Renal cortex interstitium (tissue), 11 donors: ENCODE data around the gene PRLR. TPM values are rescaled to one million over a fixed set of nuclear protein-coding genes. Genes with fewer than 3 reads are reported as not detected.
A peak's percentile ranks its signal among the peaks of the same experiment; 100 is the strongest.
"Not testable (repeated sequence)": the region's sequence is repeated elsewhere in the genome, so short reads cannot be mapped to it uniquely, and the experiment has no call there.

Experiments used
- DNase-seq, 11 donors: peaks; one replicate each; pipeline ENCODE4 v3.0.0-alpha.2; 2013; ENCODE audit warnings: low read depth in 9 of 11, low spot score in 4 of 11; ENCODE audit errors: extremely low read depth in 1 of 11
- polyA plus RNA-seq, 3 donors: library from polyadenylated mRNA; unstranded; fragments of 120-200 nt; gene quantifications; one replicate each; pipeline ENCODE4 v1.2.1, GENCODE V29; 2013; ENCODE audit not compliant: insufficient read length in 3 of 3

PRLR gene
- polyA plus RNA-seq, 3 donors: 33.0 to 49.8 (median 47.5) TPM

DNA sequence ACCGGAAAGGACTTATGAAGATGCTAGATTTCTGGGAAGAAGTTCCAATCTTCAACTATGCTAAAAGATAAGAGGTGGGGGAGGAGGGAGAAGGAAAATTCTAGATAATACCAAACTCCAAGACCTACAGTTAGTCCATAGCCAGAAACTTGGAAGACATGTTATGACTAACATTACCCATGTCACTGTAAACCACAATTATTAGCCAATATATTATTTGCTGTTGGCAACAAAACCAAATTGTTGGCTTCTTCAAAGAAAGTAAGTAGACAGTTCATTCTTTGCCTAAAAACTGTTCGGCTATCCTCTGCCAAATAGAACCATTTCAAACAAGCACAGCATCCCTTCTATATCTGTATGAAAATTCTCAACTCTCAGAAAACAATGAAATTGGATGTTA is 25.1 kb downstream of the PRLR start:
- no peak for DNase-seq

DNA sequence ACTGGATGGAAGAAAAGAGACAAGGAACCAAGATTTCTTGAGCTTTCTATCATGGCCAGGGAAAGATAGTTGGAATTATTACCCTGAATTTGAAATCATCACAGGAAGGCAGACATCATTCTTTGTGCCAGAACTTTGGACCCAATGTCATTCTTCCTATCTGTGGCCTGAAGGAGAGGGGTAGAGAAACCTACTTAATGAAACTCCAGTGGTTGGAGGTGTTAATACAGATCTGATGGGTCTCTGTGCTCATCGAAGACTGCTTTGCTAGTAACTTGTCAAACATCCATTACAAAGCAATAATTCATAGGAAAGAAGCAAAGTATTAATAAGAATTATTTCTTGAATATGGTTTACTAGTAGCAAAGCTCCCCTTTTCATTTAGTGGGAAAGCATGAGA is 26.9 kb downstream of the PRLR start:
- DNase-seq: no peak

DNA sequence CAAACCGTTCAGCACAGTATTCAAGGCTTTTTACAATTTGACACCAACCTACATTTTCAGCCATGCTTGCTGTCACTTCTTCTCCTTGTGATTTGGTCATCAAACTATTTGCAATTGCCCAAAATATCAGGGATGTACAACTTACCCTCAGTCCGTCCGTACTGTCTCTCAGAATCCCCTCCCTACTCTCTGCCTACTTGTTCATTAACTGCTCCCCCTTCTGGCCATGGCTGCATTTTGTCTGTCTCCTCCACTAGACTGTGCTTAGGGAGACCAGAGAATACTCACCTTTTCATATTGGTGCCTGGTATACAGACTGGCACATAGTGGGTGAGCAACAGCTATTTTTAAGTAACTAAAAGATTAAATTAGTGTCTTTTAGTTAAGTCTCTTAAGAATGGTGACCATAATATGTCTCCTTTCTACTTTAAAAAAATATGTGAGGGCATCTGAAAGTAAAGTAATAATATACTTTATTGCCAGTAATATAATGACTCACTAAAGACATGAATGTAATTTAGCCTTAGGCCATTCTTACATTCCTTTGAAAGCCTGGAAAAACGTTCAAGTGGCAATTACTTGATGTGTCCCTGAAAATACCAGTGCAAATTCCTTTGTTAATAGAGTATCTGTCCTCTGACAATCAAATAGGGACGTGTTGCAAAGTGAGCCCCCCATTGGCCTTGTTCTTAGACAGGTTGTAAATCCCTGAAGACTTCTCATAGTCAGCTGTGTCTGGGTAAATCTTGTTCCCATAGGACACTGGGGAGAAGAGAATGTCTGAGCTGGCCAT is 27.8 kb downstream of the PRLR start:
- DNase-seq: peak in 1 of 11 donors; percentile 11

DNA sequence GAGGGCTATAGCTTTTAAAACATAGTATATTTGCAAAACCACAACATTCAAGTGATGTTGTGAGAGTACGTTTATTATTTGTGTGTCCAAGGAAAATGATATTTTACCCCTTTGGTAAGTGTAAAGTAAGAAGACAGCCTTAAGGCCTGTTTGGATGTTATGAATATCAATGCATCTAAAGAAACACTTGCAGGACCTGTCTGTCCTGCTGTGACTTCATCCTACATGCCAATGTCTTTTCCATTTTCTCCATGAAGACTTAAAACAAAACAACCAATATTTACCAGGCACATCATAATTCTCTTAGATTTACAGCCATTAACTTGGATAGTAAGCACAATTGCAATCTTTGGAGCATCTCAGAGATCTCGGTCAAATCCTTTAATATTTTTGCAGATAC is 29.0 kb downstream of the PRLR start:
- DNase-seq: no peak

DNA sequence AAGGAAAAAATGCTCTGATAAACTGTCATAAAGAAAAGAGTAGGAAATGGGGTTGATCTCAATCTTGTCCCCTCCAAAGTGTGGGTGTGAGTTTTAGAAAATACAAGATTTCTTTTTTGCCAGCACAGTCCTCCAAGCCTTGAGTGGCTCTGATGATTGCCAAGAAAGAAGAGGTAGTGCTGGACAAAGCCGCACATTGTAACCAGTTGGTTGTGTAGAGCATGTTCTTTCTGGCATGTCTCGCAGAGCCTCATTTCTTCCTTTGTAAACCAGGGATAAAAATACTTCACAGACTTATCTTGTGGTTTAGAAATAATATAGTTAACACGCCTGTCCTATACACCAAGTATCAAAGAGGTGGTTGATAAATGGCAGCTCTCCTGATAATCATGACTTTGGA is 30.4 kb downstream of the PRLR start:
- DNase-seq: no peak

DNA sequence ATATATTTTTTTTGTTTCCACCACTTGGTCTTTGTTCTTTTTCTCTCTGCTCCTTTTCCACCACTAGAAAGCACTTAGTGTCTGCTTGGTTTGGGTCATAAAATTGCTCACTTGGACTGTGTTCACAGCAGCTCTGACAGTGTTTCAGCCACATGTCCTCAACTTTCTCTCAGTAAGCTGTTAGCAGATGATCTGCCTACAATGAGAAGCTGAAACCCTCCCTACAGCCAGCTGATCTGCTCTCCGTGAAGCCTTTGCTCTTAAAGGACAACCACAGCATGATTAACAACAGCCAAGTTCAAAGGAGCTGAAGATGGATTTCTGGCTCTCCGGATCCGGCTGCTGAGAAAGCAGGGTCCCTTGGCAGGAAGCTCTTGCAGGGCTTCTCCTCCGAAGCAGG is 31.6 kb downstream of the PRLR start:
- DNase-seq: peak; percentile 47 to 87 (median 67)

DNA sequence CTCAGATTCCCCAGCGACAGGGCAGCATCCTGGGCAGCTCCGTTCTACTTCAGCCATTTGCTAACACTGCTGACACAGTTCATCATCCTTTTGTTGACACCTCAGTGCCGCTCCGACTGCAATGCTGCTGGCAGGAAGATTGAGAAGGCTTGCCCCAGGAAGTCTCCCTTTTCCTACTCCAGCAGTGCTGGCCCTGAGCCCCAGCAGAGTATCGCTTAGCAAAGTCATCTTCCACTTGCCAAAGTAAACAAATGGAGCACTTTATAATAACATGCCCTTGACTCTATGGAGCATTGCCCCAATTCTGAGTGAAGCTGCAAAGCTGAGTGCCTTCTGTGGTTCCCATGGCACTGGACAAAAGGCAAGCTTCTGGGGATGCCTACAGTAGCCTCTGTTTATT is 32.2 kb downstream of the PRLR start:
- peak in 8 of 11 donors; percentile 25 to 45 (median 30) for DNase-seq

DNA sequence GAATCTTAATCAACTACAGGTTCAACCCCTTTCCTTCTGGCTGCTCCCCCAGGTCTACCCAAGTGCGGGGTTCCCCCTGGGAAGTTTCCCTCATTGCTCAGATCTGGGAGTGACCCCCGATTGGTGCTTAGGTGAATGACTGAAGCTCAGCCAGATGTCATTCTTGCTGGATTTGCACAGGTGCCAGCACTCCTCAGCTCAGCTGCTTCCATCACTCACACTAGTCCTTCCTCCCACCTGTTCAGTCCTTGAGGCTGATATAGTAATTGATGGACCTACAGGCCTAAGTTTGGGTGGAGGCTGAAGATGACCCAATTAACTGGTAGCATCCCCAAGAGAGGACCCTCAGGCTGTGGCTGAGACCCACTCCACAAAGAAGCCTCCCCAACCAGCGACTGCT is 32.9 kb downstream of the PRLR start:
- DNase-seq: no peak

DNA sequence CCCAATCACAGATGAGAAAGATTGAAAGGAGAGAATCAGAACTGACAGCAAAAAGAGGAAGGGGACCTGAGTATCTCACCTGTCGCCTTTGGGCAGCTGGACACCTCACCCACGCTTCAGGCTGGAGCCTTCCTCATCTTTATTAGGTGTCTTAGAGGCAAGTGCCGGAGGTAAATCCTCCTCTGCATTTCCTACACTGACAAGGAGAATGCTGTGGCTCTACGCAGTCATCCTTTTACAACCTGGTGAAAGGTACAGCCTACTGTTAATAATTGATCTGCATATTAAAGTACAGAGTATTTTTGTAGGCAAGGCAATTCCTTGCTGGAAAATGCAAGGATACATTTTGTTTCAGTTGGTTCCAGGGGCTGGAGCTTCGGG is 34.8 kb downstream of the PRLR start:
- DNase-seq: no peak

DNA sequence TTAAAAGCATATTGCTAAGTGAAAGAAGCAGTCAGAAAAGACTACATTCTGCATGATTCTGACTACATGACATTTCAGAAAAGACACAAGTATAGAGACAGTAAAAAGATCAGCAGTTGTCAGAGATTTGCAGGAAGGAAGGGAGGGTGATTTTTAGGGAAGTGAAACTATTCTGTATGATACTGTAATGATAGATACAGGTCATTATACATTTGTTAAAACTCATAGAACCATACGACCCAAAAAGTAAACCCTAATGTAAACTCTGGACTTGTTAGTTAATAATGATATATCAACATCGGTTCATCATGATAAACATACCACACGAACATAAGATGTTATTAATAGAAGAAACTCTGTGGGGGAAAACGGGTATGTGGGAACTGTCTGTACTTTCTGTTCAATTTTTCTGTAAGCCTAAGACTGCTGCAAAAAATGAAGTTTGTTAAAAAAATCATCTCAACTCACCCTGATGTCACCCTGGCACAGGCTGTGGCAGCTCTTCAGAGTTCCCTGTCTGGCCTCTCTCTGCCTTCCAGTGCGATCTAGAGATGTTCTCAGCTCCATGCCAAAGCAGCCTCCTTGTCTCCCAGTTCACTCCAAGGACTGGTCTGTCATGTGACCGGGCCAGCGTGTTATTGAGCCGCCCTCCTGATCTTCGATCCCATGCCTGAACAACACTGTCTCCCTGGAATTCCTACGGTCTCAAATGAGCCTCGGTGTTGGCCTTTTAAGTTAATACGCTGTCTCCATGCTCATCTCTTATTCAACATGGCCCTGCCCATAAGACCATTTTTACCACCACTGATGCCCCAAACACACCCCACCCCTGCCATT is 35.4 kb downstream of the PRLR start:
- no peak for DNase-seq

DNA sequence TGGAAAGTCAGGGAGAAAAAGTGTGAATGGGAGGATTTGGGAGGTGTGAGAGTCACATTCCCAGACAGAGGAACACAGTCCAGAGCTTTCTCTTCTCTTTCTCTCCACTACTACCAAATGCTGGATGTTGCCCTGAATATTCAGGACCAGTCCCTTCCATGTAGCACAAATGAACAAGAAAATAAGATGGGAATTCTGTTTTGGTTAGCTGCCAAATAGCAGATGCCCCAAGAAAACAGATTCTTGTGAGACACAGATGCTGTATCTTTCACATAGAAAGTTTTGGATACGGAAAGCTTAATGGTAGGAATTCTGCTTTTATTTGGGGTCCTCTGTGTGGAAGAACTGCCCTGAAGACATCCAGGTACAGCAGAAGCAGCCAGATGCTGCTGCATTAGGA is 37.8 kb downstream of the PRLR start:
- no peak for DNase-seq

DNA sequence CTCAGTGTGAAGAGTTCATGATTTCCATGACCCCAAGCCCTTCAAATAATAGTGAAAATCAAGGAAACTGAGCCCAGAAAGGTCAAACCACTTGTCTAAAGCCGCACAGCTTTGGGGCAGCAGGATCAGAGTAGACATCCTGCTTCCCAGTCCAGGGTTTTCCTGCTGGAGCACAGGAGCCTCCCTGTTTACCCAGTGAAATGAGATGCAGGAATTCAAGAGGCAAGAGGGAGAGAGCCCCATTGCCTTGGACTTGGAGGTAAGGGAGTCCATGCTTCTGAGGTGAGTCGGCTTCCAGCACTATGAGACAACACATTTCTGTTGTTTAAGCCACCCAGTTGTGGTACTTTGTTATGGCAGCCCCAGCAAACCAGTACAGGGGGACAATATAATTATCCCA is 40.5 kb downstream of the PRLR start:
- DNase-seq: not testable (repeated sequence)

DNA sequence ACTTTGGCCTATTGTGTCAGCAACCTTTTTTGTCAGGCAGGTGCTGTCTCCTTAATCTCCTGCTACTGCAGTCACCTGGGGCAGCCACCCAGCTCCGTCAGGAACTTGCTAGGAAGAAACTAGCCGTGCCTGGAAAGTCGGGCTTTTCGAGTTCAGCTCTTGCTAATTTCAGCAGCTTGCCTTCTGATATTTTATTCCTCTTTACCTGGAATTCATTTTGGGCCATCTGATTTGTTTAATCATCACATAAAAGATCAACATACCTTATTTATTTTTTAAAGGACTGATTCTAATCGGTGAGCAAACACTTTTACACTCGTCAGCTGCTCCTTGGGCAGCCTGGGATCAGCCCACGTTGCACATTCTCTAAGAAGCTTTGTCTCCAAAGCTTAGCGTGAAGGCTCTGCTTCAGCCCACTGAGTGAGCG is 42.2 kb downstream of the PRLR start:
- DNase-seq: no peak

DNA sequence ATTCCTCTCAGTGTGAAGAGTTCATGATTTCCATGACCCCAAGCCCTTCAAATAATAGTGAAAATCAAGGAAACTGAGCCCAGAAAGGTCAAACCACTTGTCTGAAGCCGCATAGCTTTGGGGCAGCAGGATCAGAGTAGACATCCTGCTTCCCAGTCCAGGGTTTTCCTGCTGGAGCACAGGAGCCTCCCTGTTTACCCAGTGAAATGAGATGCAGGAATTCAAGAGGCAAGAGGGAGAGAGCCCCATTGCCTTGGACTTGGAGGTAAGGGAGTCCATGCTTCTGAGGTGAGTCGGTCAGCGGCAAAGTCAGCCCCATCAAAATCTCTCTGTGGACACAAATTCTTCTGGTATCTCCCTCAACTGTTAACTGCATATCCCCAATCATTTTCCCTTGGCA is 42.7 kb downstream of the PRLR start:
- DNase-seq: not testable (repeated sequence)

DNA sequence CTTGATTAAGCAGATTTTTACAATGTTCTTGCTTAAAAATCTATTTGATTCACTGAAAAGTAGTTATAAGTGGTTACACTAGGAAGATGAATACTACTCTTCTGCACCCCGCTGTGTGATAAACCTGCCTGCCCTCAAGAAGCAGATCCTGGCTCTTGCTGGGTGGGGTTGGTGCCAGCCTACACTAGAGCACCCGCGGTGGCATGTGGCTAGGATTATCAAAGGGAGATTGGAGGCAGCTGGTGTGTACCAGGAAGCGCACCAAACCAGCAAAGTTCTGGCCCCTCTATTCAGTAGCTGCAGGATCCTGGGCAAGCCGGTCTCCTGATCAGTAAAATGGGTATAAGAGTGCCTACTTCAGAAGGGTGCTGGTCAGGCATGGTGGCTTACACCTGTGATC is 43.5 kb downstream of the PRLR start:
- DNase-seq: no peak

DNA sequence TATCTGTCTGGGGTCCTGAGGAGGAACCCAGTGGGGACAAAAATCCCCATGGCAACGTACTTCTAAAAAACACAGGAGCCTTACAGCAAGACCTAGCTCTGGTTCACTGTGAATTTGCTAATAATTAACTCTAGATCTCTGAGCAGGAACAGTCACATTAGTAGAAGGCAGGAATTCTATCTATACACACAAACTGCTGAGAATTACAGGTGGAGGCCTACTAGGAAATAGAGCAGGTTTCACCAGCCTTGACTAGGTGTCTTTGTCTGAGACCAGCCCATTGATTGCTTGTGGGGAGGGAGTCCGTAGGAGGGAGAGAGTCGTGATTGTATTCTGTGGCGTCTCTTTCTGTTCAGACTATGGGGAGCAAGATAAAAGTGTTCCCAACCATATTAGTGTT is 44.8 kb downstream of the PRLR start:
- peak in 2 of 11 donors; percentile 18 to 54 for DNase-seq

DNA sequence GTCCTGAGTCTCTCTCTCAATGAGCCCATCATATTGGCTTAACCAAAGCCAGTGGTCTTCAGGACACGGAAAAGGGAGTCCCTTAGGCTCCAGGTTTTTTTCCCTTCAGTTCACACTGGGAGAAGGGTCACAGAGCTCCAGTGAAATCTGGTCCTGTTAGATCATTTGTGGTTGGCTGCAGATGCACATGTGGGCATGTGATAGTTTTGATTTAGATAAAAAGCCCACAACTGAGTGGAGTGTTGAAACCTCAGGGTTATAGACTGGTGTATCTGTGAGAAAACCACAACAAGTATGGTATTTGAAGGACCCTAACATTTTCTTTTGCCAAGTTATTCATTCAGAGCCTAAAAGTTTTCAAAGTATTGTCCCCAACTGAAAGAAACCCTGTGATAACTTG is 46.7 kb downstream of the PRLR start:
- no peak for DNase-seq

DNA sequence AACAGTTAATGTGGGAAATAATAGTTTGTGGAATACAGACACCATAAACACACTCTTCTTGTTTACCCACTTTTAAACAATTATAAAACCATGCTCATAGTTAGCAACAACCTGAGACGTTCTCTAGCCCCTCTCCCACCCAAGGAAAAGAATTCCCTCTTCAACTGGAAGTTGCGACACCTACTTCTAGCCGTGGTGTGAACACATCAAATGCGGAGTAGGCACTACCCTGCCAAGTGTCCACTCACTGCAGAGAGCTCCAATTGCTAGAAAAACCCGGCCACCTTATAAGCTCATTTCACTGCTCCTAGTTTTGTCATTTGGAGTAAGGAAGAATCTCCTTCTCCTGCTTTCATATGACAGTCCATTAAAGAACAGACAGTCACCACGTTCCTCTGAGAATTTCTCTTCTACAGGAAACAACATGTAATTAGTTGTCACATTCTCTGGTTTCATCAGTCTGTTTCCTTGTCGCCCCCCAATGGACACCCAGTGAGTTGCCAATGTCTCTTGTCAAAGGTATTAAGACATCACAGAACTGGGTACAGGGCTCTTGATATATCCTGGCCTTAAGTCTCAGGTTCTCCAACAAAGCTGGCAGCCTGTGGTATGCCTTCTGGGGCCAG is 47.3 kb downstream of the PRLR start:
- peak in 1 of 11 donors; percentile 13 for DNase-seq

DNA sequence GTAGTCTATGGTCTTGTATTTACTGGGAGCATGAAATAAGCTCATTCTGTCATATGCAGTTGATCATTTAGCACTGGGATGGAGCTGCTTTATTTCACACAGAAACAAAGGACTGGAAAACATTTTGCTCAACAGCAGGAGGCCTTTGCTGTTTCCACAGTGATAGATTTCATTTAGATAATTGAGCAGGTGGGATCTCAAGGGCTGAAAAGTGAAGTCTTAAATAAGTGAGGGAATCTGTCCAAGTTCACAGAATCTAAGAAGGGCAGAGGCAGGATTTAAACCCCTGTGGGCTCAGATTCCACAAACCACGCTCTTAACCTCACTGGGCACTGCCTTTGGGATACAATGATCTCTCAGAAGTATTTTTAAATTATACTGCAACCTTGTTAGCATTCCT is 47.8 kb downstream of the PRLR start:
- DNase-seq: no peak

DNA sequence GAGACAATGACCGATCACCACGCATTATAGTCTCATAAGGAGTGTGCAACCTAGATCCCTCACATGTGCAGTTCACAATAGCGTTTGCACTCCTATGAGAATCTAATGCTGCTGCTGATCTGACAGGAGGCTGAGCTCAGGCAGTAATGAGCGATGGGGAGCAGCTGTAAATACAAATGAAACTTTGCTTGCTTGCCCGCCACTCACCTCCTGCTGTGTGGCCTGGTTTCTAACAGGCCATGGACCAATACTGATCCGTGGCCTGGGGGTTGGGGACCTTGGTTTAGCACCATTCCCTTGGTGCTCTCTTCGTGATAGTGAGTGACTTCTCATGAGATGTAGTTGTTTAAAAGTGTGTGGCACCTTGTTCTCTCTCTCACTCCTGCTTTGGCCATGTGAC is 50.2 kb downstream of the PRLR start:
- DNase-seq: no peak
